HEK293 (cell line): ENCODE data around the gene CH25H.

Experiments
- CTCF ChIA-PET: fragments of 350-600 bp; formaldehyde crosslinking; extraction: SDS; loops from one replicate; lab custom pipeline; 2021; ENCODE audit warnings: antibody characterized with exemption; lab: Yijun Ruan, JAX
- POLR2A ChIA-PET: fragments of 300-600 bp; formaldehyde crosslinking; extraction: SDS; loops from one replicate; lab custom pipeline; 2020; ENCODE audit warnings: antibody characterized with exemption, inconsistent platforms; lab: Yijun Ruan, JAX
- H3K27ac ChIP-seq: fragments of 200-500 bp; sonication (Bioruptor generic); 2 replicates; pipeline ENCODE4 v1.5.1; 2014; ENCODE audit warnings: low read depth, low read length, control low read depth, inconsistent platforms; ENCODE audit errors: extremely low read depth
- H3K36me3 ChIP-seq, 2 experiments: fragments of 200-500 bp in 1 of 2; sonication (Bioruptor generic) in 1 of 2; 1 replicate in 1 of 2; 2 replicates in 1 of 2; pipeline ENCODE4 v1.5.1; 2014 to 2017; ENCODE audit warnings: inconsistent platforms in 2 of 2, low read length in 2 of 2; ENCODE audit not compliant: control insufficient read depth in 2 of 2, insufficient read depth in 1 of 2
- H3K4me1 ChIP-seq: fragments of 200-500 bp; sonication (Bioruptor generic); 2 replicates; pipeline ENCODE4 v1.5.1; 2014; ENCODE audit warnings: mild to moderate bottlenecking, low read length, inconsistent platforms; ENCODE audit not compliant: control insufficient read depth, insufficient read depth
- H3K4me3 ChIP-seq: 2 replicates; pipeline ENCODE4 v1.5.1; 2011; ENCODE audit warnings: low read depth, mild to moderate bottlenecking, control low read depth, low read length, moderate library complexity
- H3K9me3 ChIP-seq: fragments of 200-500 bp; sonication (Bioruptor generic); 2 replicates; pipeline ENCODE4 v1.5.1; 2014; ENCODE audit warnings: low read depth, low read length, inconsistent platforms; ENCODE audit not compliant: control insufficient read depth, insufficient read depth
- GLIS1 ChIP-seq: fragments of 450-650 bp; formaldehyde crosslinking; IDR thresholded peaks from 2 replicates; pipeline ENCODE4 v1.5.1; 2016; ENCODE audit warnings: missing biosample characterization, missing genetic modification characterization
- GLIS2 ChIP-seq: fragments of 450-650 bp; formaldehyde crosslinking; IDR thresholded peaks from 2 replicates; pipeline ENCODE4 v1.5.1; 2016; ENCODE audit warnings: missing biosample characterization, missing genetic modification characterization
- KLF1 ChIP-seq: fragments of 450-650 bp; formaldehyde crosslinking; IDR thresholded peaks from 2 replicates; pipeline ENCODE4 v1.5.1; 2016; ENCODE audit warnings: missing biosample characterization, missing genetic modification characterization
- KLF9 ChIP-seq: fragments of 450-650 bp; formaldehyde crosslinking; IDR thresholded peaks from 2 replicates; pipeline ENCODE4 v1.5.1; 2016; ENCODE audit warnings: missing biosample characterization, missing genetic modification characterization, low read depth
- OVOL3 ChIP-seq: fragments of 450-650 bp; formaldehyde crosslinking; IDR thresholded peaks from 2 replicates; pipeline ENCODE4 v1.5.1; 2016; ENCODE audit warnings: missing biosample characterization, missing genetic modification characterization
- SCRT2 ChIP-seq: fragments of 450-650 bp; formaldehyde crosslinking; IDR thresholded peaks from 2 replicates; pipeline ENCODE4 v1.5.1; 2016; ENCODE audit warnings: missing biosample characterization, missing genetic modification characterization
- ZBTB21 ChIP-seq: fragments of 450-650 bp; formaldehyde crosslinking; IDR thresholded peaks from 2 replicates; pipeline ENCODE4 v1.5.1; 2017; ENCODE audit warnings: missing biosample characterization, missing genetic modification characterization
- ZIC2 ChIP-seq: fragments of 450-650 bp; formaldehyde crosslinking; IDR thresholded peaks from 2 replicates; pipeline ENCODE4 v1.5.1; 2016; ENCODE audit warnings: missing biosample characterization, missing genetic modification characterization
- ZNF138 ChIP-seq: fragments of 450-650 bp; formaldehyde crosslinking; IDR thresholded peaks from 2 replicates; pipeline ENCODE4 v1.5.1; 2016; ENCODE audit warnings: missing biosample characterization, missing genetic modification characterization, borderline replicate concordance
- ZNF157 ChIP-seq: fragments of 450-650 bp; formaldehyde crosslinking; IDR thresholded peaks from 2 replicates; pipeline ENCODE4 v1.5.1; 2016; ENCODE audit warnings: missing biosample characterization, missing genetic modification characterization
- ZNF175 ChIP-seq: fragments of 450-650 bp; formaldehyde crosslinking; IDR thresholded peaks from 2 replicates; pipeline ENCODE4 v1.5.1; 2016; ENCODE audit warnings: missing biosample characterization, missing genetic modification characterization
- ZNF18 ChIP-seq: fragments of 450-650 bp; formaldehyde crosslinking; IDR thresholded peaks from 2 replicates; pipeline ENCODE4 v1.5.1; 2016; ENCODE audit warnings: missing biosample characterization, missing genetic modification characterization
- ZNF223 ChIP-seq: fragments of 450-650 bp; formaldehyde crosslinking; IDR thresholded peaks from 2 replicates; pipeline ENCODE4 v1.5.1; 2016; ENCODE audit warnings: missing biosample characterization, missing genetic modification characterization
- ZNF239 ChIP-seq: fragments of 450-650 bp; formaldehyde crosslinking; IDR thresholded peaks from 2 replicates; pipeline ENCODE4 v1.5.1; 2016; ENCODE audit warnings: missing biosample characterization, missing genetic modification characterization
- ZNF248 ChIP-seq: fragments of 450-650 bp; formaldehyde crosslinking; IDR thresholded peaks from 2 replicates; pipeline ENCODE4 v1.5.1; 2017; ENCODE audit warnings: missing biosample characterization, missing genetic modification characterization
- ZNF341 ChIP-seq: fragments of 450-650 bp; formaldehyde crosslinking; IDR thresholded peaks from 2 replicates; pipeline ENCODE4; 2016; ENCODE audit warnings: low read depth, missing biosample characterization, missing genetic modification characterization
- ZNF362 ChIP-seq: fragments of 450-650 bp; formaldehyde crosslinking; IDR thresholded peaks from 2 replicates; pipeline ENCODE4 v1.5.1; 2016; ENCODE audit warnings: missing biosample characterization, missing genetic modification characterization
- ZNF488 ChIP-seq: fragments of 450-650 bp; formaldehyde crosslinking; IDR thresholded peaks from 2 replicates; pipeline ENCODE4 v1.5.1; 2016; ENCODE audit warnings: missing biosample characterization, missing genetic modification characterization
- ZNF621 ChIP-seq: fragments of 450-650 bp; formaldehyde crosslinking; IDR thresholded peaks from 2 replicates; pipeline ENCODE4 v1.5.1; 2017; ENCODE audit warnings: missing biosample characterization, missing genetic modification characterization
- ZNF654 ChIP-seq: fragments of 450-650 bp; formaldehyde crosslinking; IDR thresholded peaks from 2 replicates; pipeline ENCODE4 v1.5.1; 2016; ENCODE audit warnings: low read depth, missing biosample characterization, missing genetic modification characterization
- ZNF704 ChIP-seq: fragments of 450-650 bp; formaldehyde crosslinking; IDR thresholded peaks from 2 replicates; pipeline ENCODE4 v1.5.1; 2016; ENCODE audit warnings: missing biosample characterization, missing genetic modification characterization
- ZNF747 ChIP-seq: fragments of 450-650 bp; formaldehyde crosslinking; IDR thresholded peaks from 2 replicates; pipeline ENCODE4 v1.5.1; 2016; ENCODE audit warnings: missing biosample characterization, missing genetic modification characterization
- ZNF830 ChIP-seq: fragments of 450-650 bp; IDR thresholded peaks from 2 replicates; pipeline ENCODE4 v1.5.0; 2018; ENCODE audit warnings: missing biosample characterization, missing genetic modification characterization, low read depth, mild to moderate bottlenecking, moderate library complexity
- ZSCAN18 ChIP-seq: fragments of 450-650 bp; formaldehyde crosslinking; IDR thresholded peaks from 2 replicates; pipeline ENCODE4 v1.5.1; 2016; ENCODE audit warnings: missing biosample characterization, missing genetic modification characterization
- ZSCAN5A ChIP-seq: fragments of 450-650 bp; formaldehyde crosslinking; IDR thresholded peaks from 2 replicates; pipeline ENCODE4 v1.5.1; 2016; ENCODE audit warnings: missing biosample characterization, missing genetic modification characterization

CH25H gene

GRCh38 chr10:89160339-89160738, 46.8 kb downstream of the CH25H start:
- CTCF ChIA-PET = interaction anchor here (1.3 kb wide), 1 partner anchor 131 kb away, joined by 3 read pairs; no protein-coding TSS in a partner anchor
- POLR2A ChIA-PET = no interaction called here

GRCh38 chr10:89159761-89160160, 47.4 kb downstream of the CH25H start:
- no peak for TF ChIP-seq ZNF621 (tag by site-specific recombination)
- no peak for TF ChIP-seq ZNF704 (tag by site-specific recombination)
- no peak for TF ChIP-seq SCRT2 (tag by site-specific recombination)
- no peak for TF ChIP-seq ZNF18 (tag by site-specific recombination)
- TF ChIP-seq ZNF239 (tag by site-specific recombination) = no peak

More at GRCh38 chr10:89160339-89160738, 46.8 kb downstream of the CH25H start:
- Histone ChIP-seq H3K9me3 (no peaks in the 10 kb centered on the region), H3K36me3 (no peaks in the 10 kb centered on the region), H3K27ac (no peak overlapping the region), H3K4me1 (no peaks in the 10 kb centered on the region), H3K4me3 (no peak overlapping the region)
- TF ChIP-seq KLF9 (tag by site-specific recombination) = no peak
- TF ChIP-seq ZNF341 (tag by site-specific recombination) = no peak
- no peak for TF ChIP-seq ZNF157 (tag by site-specific recombination)
- no peak for TF ChIP-seq ZSCAN18 (tag by site-specific recombination)
- TF ChIP-seq ZNF747 = no peak
- TF ChIP-seq GLIS2 (tag by site-specific recombination) = no peak
- no peak for TF ChIP-seq ZNF175 (tag by site-specific recombination)
- no peak for TF ChIP-seq ZBTB21 (tag by site-specific recombination)
- TF ChIP-seq ZNF138 (tag by site-specific recombination) = no peak
- TF ChIP-seq ZNF654 = no peak
- TF ChIP-seq KLF1 (tag by site-specific recombination) = no peak
- no peak for TF ChIP-seq ZNF488
- TF ChIP-seq GLIS1 = no peak
- no peak for TF ChIP-seq ZNF248 (tag by site-specific recombination)
- TF ChIP-seq ZIC2 (tag by site-specific recombination) = no peak
- TF ChIP-seq ZNF223 = no peak
- no peak for TF ChIP-seq ZSCAN5A (tag by site-specific recombination)
- no peak for TF ChIP-seq OVOL3 (tag by site-specific recombination)
- no peak for TF ChIP-seq ZNF362 (tag by site-specific recombination)
- TF ChIP-seq ZNF830 (tag by site-specific recombination) = no peak

More at GRCh38 chr10:89159761-89160160, 47.4 kb downstream of the CH25H start:
- Histone ChIP-seq H3K4me1 (no peaks in the 10 kb centered on the region), H3K9me3 (no peaks in the 10 kb centered on the region), H3K36me3 (no peaks in the 10 kb centered on the region), H3K27ac (no peak overlapping the region), H3K4me3 (no peak overlapping the region)
- POLR2A ChIA-PET = no interaction called here
- CTCF ChIA-PET = interaction anchor here (1.3 kb wide), 1 partner anchor 130 kb away, joined by 3 read pairs; no protein-coding TSS in a partner anchor
